ACC112 (cell line): ENCODE results near the gene CNR1.

Experiments used
- H2AFZ ChIP-seq: fragments of 200-600 bp; sonication (generic); one replicate; pipeline ENCODE4 v1.6.0; 2017; ENCODE audit warnings: antibody characterized with exemption, low read length; ENCODE audit not compliant: unreplicated experiment
- H3K27ac ChIP-seq: fragments of 200-600 bp; sonication (generic); 2 replicates; pipeline ENCODE4 v1.5.1; 2014; ENCODE audit warnings: low read depth, mild to moderate bottlenecking, antibody characterized with exemption, low read length, moderate library complexity
- H3K27me3 ChIP-seq: fragments of 200-600 bp; sonication (generic); 2 replicates; pipeline ENCODE4 v1.6.1; 2014; ENCODE audit warnings: mild to moderate bottlenecking, antibody characterized with exemption, low read length, moderate library complexity, mixed read lengths; ENCODE audit not compliant: insufficient read depth
- H3K36me3 ChIP-seq: fragments of 200-600 bp; sonication (generic); 2 replicates; pipeline ENCODE4 v1.6.1; 2016; ENCODE audit warnings: mild to moderate bottlenecking, antibody characterized with exemption, low read length, moderate library complexity, mixed read lengths; ENCODE audit not compliant: insufficient read depth
- H3K4me1 ChIP-seq: fragments of 200-600 bp; sonication (generic); one replicate; pipeline ENCODE4 v1.6.1; 2016; ENCODE audit warnings: low read length, mixed read lengths; ENCODE audit not compliant: insufficient read depth, unreplicated experiment, control insufficient read depth
- H3K4me3 ChIP-seq: fragments of 200-600 bp; sonication (generic); 2 replicates; pipeline ENCODE4 v1.5.1; 2014; ENCODE audit warnings: mild to moderate bottlenecking, low read depth, low read length
- H3K79me2 ChIP-seq: fragments of 200-600 bp; sonication (generic); one replicate; pipeline ENCODE4 v1.6.0; 2016; ENCODE audit warnings: low read length; ENCODE audit not compliant: control insufficient read depth, unreplicated experiment, insufficient read depth

CNR1 gene

DNA sequence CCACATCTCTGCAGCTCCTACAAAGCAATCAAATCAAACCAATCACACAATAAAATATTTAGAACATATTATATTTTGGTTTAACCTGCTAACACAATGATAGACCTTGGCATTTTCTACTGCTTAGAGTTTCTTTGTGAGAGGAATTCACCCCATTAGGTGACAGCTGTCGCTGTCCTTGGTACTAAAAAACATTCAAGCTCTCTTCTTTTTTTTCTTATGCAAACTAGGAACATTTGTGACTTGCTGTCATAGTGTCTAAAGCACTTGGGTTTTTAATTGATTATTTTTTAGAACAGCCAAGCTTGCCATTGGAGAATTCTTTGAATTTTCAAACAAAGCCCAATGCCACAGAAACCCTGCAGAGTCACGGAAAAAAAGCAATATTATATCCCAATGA is 46.4 kb downstream of the CNR1 start:
- no peaks in the 10 kb centered on the region for H3K4me1 ChIP-seq
- H2AFZ ChIP-seq, result no peak overlapping the region

DNA sequence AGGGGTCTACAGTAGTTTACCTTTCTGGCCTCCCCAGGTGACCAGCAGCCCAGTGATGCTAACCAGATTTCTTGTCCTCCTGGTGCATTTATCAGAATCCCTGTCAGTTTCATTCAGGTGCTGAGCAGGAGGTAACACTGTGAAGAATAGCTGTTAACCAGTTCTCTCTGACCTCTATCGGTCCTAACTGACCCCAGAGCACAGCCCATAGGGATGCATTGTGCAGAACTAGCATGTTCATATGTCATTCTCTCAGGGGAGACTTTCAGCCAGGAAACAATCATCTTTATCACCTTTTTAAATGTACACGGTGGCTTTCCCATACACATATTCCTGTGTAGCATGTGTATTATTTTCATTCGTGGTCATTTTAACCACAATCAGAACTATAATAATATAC is 49.9 kb downstream of the CNR1 start:
- Histone ChIP-seq H2AFZ (no peak overlapping the region), H3K27me3 (peaks cover 31% of the 10 kb centered on the region), H3K4me1 (peaks cover 9% of the 10 kb centered on the region), H3K79me2 (no peaks in the 10 kb centered on the region), H3K27ac (no peak overlapping the region), H3K4me3 (no peak overlapping the region), H3K36me3 (no peaks in the 10 kb centered on the region)

More for the DNA sequence above, 46.4 kb downstream of the CNR1 start:
- H3K27ac ChIP-seq, result no peak overlapping the region
- H3K36me3 ChIP-seq, result no peaks in the 10 kb centered on the region
- no peak overlapping the region for H3K4me3 ChIP-seq
- H3K27me3 ChIP-seq, result peaks cover 16% of the 10 kb centered on the region
- H3K79me2 ChIP-seq, result no peaks in the 10 kb centered on the region

DNA sequence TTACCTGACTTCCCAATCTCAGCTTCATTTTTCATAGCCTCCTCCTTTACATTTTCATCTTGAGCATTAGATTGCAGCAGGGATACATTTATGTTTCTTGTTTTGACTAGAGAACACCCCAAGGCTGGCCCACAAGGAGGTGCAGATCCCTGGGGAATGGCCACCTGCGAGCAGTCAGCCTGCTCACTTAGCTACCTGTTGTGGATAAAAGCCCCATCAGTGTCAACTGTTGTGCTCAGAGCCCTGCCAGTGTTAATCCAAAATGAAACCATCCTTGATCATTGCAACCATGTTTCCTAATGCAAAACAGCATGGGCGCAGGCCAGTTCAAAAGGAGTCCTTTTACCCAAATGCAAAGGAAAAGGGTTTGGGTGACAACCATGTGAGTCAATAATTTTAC is 50.8 kb downstream of the CNR1 start:
- Histone ChIP-seq H2AFZ (no peak overlapping the region), H3K27ac (no peak overlapping the region), H3K4me1 (peaks cover 9% of the 10 kb centered on the region), H3K27me3 (peaks cover 32% of the 10 kb centered on the region), H3K4me3 (no peak overlapping the region), H3K79me2 (no peaks in the 10 kb centered on the region), H3K36me3 (no peaks in the 10 kb centered on the region)

DNA sequence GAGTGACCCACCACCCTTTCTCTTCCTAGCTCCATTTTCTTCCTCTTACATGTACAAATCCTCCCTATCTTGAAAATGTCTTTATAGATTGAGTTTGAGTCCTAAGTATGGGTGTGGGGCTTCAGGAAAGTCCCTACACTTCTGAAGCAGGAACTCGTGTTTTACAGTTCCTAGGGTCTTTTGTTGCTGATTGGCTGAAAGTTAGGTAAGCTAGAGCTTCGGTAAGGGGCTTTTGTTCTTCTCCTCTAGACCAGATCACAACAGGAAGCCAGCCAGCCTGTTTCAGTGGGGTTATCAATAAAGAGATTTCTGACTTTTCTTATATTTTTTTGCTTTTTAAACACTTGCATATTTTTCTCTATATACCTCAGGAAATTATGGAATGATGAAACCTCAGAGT is 51.3 kb downstream of the CNR1 start:
- no peak overlapping the region for H3K27ac ChIP-seq
- H3K36me3 ChIP-seq, result no peaks in the 10 kb centered on the region
- no peaks in the 10 kb centered on the region for H3K79me2 ChIP-seq
- peaks cover 9% of the 10 kb centered on the region for H3K4me1 ChIP-seq
- peaks cover 31% of the 10 kb centered on the region for H3K27me3 ChIP-seq
- no peak overlapping the region for H3K4me3 ChIP-seq
- H2AFZ ChIP-seq, result no peak overlapping the region

DNA sequence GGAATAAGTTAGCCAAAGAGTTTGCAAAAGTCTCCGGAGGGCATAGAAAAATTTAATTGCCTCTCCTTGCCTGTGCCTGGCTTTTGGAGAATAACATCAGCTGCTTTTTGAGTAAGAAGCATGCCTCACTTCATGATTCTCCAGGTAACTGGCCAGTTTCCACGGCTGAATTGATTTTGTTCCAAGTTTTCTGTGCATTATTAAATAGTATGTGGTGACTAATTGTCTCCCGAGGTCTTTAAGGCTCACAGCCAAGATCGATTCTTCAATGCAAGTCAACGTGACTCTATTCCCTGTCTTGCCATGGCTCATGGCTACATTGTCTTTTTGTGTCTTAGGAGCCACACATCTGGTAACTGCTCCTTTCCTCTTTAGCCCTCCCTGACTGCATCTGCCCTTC is 54.2 kb downstream of the CNR1 start:
- Histone ChIP-seq H3K4me3 (no peak overlapping the region), H2AFZ (no peak overlapping the region), H3K27me3 (peaks cover 35% of the 10 kb centered on the region), H3K79me2 (no peaks in the 10 kb centered on the region), H3K4me1 (peaks cover 9% of the 10 kb centered on the region), H3K27ac (no peak overlapping the region), H3K36me3 (no peaks in the 10 kb centered on the region)

DNA sequence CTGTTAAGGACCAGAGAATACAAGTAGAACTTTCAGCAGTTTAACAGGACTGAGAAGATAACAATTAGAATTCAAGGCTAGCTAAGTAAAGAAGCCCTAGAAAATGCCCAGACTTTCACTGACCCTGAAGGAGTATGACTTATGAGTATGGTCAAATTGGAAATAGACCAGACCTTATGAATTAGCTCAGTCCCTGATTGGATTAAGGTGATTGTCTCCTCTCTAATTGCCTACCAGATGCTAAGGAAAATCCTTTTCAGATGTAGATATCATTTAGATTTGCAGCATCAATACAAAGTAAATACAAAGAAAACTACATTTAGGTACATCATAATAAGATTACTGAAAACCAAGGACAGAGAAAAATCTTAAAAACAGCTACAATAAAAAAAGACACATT is 58.9 kb downstream of the CNR1 start:
- Histone ChIP-seq H3K79me2 (no peaks in the 10 kb centered on the region), H3K36me3 (no peaks in the 10 kb centered on the region), H3K4me1 (peaks cover 13% of the 10 kb centered on the region), H3K4me3 (no peak overlapping the region), H3K27ac (no peak overlapping the region), H3K27me3 (peaks cover 23% of the 10 kb centered on the region), H2AFZ (no peak overlapping the region)

DNA sequence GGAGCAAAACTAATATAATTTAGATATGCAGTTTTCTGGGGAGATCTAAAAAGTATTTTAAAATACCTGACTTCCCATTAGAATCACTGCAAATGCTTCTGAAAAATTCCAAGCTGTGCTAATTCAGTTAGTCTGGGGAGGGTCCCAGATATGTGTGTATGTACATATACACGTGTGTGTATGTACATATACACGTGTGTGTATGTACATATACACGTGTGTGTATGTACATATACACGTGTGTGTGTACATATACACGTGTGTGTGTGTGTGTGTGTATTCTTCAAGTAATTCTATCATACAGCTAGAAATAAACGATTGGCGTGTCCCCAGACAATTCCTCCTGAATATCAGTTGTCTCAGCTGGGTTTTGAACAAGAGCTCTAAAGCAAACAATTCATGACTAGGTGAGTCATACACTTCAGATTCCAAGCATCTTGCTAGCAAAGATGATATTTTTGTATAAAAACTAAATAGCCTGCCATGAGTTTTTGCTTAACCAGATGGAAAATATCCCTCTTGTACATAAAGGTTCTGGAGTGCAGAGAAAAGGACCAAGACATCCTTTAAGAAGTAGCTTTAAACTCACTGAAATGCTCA is 60.3 kb downstream of the CNR1 start:
- H2AFZ ChIP-seq, result no peak overlapping the region
- H3K36me3 ChIP-seq, result no peaks in the 10 kb centered on the region
- no peak overlapping the region for H3K27ac ChIP-seq
- peaks cover 7% of the 10 kb centered on the region for H3K4me1 ChIP-seq
- H3K79me2 ChIP-seq, result no peaks in the 10 kb centered on the region
- peaks cover 14% of the 10 kb centered on the region for H3K27me3 ChIP-seq
- H3K4me3 ChIP-seq, result no peak overlapping the region
